Spinal cord (tissue), 10 donors: Measurements from ENCODE around the gene RPAP2. TPM values are rescaled to one million over a fixed set of nuclear protein-coding genes. Genes with fewer than 3 reads are reported as not detected.
A peak's percentile ranks its signal among the peaks of the same experiment; 100 is the strongest.
"Not testable (repeated sequence)": the region's sequence is repeated elsewhere in the genome, so short reads cannot be mapped to it uniquely, and the experiment has no call there.

Experiments used
- DNase-seq, 6 donors: peaks; one replicate each; pipeline versions ENCODE4 v3.0.0 to v3.0.0-alpha.2; 2013 to 2015; ENCODE audit warnings: low spot score in 6 of 6, low read depth in 4 of 6
- H3K27ac ChIP-seq: one replicate; pipeline ENCODE4 v1.5.1; 2013; ENCODE audit warnings: low read depth, low read length, control low read depth
- H3K27me3 ChIP-seq: one replicate; pipeline ENCODE4 v1.6.1; 2013; ENCODE audit warnings: low read length; ENCODE audit not compliant: control insufficient read depth, insufficient read depth
- H3K36me3 ChIP-seq: one replicate; pipeline ENCODE4 v1.6.1; 2013; ENCODE audit warnings: low read length; ENCODE audit not compliant: control insufficient read depth, insufficient read depth
- H3K4me1 ChIP-seq: one replicate; pipeline ENCODE4 v1.6.1; 2013; ENCODE audit warnings: low read length; ENCODE audit not compliant: control insufficient read depth, insufficient read depth
- H3K4me3 ChIP-seq: one replicate; pipeline ENCODE4 v1.5.1; 2013; ENCODE audit warnings: low read depth, low read length, control low read depth
- H3K9me3 ChIP-seq: one replicate; pipeline ENCODE4 v1.6.1; 2013; ENCODE audit warnings: low read length; ENCODE audit not compliant: control insufficient read depth, insufficient read depth
- WGBS: methylation state at CpG from one replicate; pipeline ENCODE4 v1.1.5; 2013; ENCODE audit warnings: missing lambda C conversion rate; ENCODE audit not compliant: insufficient coverage; 5-methylcytosine and 5-hydroxymethylcytosine counted together
- polyA plus RNA-seq, 2 donors: library from polyadenylated mRNA; unstranded; fragments of 120-200 nt; gene quantifications; one replicate each; pipeline ENCODE4 v1.2.1, GENCODE V29; 2013; ENCODE audit not compliant: insufficient read length in 2 of 2
- total RNA-seq, 2 donors: library from RNA; depleted of rRNA in 1 of 2; stranded (reverse); fragments of 120-200 nt in 1 of 2; fragments of >200 nt in 1 of 2; gene quantifications; one replicate each; pipeline versions ENCODE4 v1.2.3 to v1.2.4, GENCODE V29; 2013 to 2014
- donor health status: healthy.

The RPAP2 gene
- total and polyA plus RNA-seq, 4 donors = 13.6 to 35.3 (median 20.0) TPM

DNA sequence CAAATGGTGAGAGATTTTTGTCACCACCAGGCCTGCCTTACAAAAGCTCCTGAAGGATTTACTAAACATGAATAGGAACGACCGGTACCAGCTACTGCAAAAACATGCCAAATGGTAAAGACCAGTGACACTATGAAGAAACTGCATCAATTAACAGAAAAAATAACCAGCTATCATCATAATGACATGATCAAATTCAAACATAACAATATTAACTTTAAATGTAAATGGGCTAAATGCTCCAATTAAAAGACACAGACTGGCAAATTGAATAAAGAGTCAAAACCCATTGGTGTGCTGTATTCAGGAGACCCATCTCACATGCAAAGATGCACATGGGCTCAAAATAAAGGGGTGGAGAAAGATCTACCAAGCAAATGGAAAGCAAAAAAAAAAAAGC is 17.4 kb upstream of the RPAP2 start:
- not testable (repeated sequence) for H3K9me3 ChIP-seq, H3K27me3 ChIP-seq, H3K27ac ChIP-seq, H3K4me3 ChIP-seq, DNase-seq, H3K4me1 ChIP-seq
- H3K36me3 ChIP-seq = peaks cover 13% of the 10 kb centered on the region
- 93% methylated on average over 2 of the region's 2 CpGs for WGBS

DNA sequence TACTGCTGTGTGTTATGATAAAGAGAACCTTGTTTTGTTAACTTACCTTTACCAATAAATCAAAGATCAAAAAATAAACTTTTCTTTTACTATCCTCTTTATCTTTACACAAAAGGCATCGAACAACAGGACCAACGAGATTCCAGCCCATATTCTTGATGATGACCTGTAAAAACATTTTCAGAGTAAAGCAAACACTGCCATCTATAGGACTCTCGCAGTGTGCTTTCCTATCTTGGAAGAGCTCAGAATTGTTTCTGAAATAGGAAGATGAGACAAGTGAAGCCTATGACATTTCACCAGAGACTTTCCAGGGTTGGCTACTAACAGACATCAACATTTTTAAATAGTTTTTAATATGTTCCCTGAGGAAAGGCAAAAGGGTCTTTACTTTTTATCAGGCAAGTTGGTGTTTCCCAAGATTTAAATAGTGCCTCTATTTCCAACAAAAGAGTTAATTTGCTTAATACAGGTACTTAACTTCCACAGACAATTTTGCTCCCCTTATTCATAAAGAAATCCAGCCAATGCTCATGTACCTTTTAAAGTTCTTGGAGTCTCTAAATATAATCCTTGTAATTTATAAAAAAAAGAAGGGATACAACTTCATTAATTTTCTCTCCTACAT is 7.4 kb upstream of the RPAP2 start:
- DNase-seq = peak in 4 of 6 donors; percentile 33 to 92 (median 60)
- WGBS = no CpG with 5 or more reads among the region's 3 CpGs
- no peak overlapping the region for H3K4me3 ChIP-seq
- peaks cover 3% of the 10 kb centered on the region for H3K36me3 ChIP-seq
- H3K27me3 ChIP-seq = no peaks in the 10 kb centered on the region
- no peak overlapping the region for H3K27ac ChIP-seq
- no peaks in the 10 kb centered on the region for H3K4me1 ChIP-seq
- H3K9me3 ChIP-seq = no peaks in the 10 kb centered on the region

DNA sequence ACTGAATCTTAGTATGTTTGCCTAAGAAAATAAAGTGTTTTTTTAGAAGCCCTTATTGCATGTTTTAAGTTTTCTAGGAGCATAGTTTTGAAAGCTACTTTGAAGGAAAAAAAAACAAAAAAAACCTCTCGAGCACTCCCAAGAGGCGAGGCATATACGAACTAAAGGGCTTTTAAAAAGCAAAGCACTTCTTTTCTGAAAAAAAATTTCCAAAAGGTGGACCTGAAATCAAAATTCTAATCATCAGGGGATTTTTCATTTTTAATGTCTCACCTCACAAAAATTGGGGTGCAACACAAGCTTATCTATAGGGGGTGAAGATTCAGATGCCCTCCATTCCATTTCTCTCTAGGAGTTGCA is 666 bp upstream of the RPAP2 start:
- no peak for DNase-seq
- H3K27me3 ChIP-seq = no peaks in the 10 kb centered on the region
- peak overlapping the region; percentile 89 for H3K4me3 ChIP-seq
- no peaks in the 10 kb centered on the region for H3K9me3 ChIP-seq
- no CpG with 5 or more reads among the region's 3 CpGs for WGBS
- peak overlapping the region; percentile 94 for H3K27ac ChIP-seq
- no peaks in the 10 kb centered on the region for H3K4me1 ChIP-seq
- peaks cover 5% of the 10 kb centered on the region for H3K36me3 ChIP-seq

DNA sequence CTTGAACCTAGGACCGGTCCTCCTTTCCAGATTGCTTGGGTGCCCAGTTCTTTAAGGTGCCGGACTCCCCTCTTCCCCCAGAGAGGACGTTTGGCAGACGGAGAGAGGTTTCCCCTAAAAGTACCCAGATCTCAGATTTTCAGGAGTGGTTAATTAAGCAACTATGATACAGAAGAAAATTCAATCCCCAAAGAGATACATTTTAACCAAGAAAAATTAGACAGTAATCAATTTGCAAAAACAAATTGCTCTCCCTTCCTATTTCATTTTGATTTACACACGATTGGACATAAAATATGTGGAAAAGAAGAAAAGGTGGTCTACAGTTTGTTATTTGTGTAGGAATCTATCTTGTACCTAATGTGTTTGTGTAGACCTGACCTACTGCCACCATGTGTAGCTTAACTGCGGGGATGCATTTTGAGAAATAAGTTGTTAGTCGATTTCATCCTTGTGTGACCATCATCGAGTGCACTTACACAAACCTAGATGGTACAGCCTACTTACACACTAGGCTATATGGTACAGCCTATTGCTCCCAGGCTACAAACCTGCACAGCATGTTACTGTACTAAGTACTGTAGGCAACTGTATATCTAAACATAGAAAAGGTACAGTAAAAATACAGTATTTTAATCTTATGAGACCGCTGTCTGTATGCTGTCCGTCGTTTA is 755 bp downstream of the RPAP2 start:
- H3K27me3 ChIP-seq = no peaks in the 10 kb centered on the region
- H3K27ac ChIP-seq = peak overlapping the region; percentile 94
- DNase-seq = peak in 3 of 6 donors; percentile 15 to 28 (median 23)
- peak overlapping the region; percentile 89 for H3K4me3 ChIP-seq
- H3K9me3 ChIP-seq = no peaks in the 10 kb centered on the region
- peaks cover 3% of the 10 kb centered on the region for H3K36me3 ChIP-seq
- H3K4me1 ChIP-seq = no peaks in the 10 kb centered on the region
- WGBS = 0% methylated on average over 1 of the region's 11 CpGs

DNA sequence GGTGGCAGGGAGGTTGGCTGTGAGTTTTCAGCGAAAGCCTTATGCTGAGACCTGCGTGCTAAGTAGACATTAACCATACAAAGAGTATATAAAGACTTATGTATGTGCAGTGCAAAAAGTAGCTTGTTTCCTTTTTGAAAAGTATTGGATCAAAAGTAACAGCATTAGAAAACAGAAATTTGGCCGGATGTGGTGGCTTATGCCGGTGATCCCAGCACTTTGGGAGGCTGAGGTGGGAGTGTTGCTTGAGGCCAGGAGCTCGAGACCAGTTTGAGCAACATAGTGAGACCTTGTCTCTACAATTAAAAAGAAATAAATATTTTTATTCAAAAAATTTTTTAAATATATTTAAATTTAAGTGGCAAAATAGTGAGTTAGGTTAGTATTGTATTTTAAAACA is 2.2 kb downstream of the RPAP2 start:
- no peak for DNase-seq
- no peaks in the 10 kb centered on the region for H3K27me3 ChIP-seq
- H3K4me3 ChIP-seq = no peak overlapping the region
- peaks cover 10% of the 10 kb centered on the region for H3K36me3 ChIP-seq
- WGBS = 100% methylated on average over 1 of the region's 5 CpGs
- no peak overlapping the region for H3K27ac ChIP-seq
- H3K9me3 ChIP-seq = no peaks in the 10 kb centered on the region
- H3K4me1 ChIP-seq = no peaks in the 10 kb centered on the region

DNA sequence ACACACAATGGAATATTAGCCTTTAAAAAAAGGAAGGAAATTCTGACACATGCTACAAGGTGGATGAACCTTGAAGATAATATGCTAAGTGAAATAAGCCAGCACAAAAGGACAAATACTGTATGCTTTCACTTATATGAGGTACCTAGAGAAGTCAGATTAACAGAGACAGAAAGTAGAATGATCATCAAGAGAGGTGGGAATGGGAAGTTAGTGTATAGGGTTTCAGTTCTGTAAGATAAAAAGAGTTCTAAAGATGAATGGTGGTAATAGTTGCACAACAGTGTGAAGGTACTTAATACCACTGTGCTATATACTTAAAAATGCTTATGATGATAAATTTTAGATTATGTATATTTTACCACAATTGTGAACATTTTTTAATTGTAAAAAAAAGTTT is 7.2 kb downstream of the RPAP2 start:
- no peak for DNase-seq
- no peaks in the 10 kb centered on the region for H3K27me3 ChIP-seq
- no peak overlapping the region for H3K27ac ChIP-seq
- no peaks in the 10 kb centered on the region for H3K4me1 ChIP-seq
- no peaks in the 10 kb centered on the region for H3K9me3 ChIP-seq
- peaks cover 20% of the 10 kb centered on the region for H3K36me3 ChIP-seq
- no peak overlapping the region for H3K4me3 ChIP-seq

DNA sequence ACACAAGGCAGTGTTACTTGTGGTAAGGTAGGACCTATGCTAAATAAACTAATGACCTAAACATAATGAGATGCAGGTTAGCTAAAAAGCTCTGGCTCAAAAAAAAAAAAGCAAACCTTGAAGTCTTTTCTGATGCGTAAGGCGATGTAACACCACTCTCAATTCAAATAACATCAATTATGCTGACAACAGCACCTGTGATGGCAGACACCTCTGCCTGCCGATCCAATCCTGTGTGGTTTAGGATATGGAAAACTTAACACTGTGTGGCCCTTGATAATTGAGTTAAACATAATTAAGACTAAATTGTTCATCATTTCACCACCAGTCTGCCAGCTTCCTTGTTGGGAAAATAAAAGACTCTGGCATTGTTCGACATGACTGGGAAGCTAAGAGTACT is 9.1 kb downstream of the RPAP2 start:
- Histone ChIP-seq H3K36me3 (peaks cover 25% of the 10 kb centered on the region), H3K27ac (no peak overlapping the region), H3K27me3 (no peaks in the 10 kb centered on the region), H3K9me3 (no peaks in the 10 kb centered on the region), H3K4me3 (no peak overlapping the region), H3K4me1 (no peaks in the 10 kb centered on the region)
- no CpG with 5 or more reads among the region's 4 CpGs for WGBS
- DNase-seq = no peak

DNA sequence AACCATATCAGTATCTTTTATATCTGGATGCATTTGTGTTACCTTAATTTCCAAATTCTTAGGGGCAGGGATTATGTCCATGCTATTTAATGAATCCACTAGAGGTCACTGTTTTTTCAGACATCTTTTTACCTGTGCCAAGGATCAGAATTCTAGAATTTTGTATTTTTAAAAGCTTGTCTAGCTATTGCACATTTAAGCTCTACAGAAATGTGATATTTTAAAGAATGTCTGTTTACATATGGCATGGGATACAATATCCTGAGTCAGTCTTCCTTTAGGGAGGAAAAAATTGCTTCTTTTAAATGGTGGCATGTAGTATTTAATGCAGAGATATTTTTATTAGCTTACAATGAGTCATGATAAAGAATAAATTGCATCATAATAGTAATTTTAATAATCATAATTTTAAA is 11.3 kb downstream of the RPAP2 start:
- H3K4me3 ChIP-seq = no peak overlapping the region
- no peaks in the 10 kb centered on the region for H3K9me3 ChIP-seq
- DNase-seq = peak in 3 of 6 donors; percentile 4 to 73 (median 30)
- peaks cover 19% of the 10 kb centered on the region for H3K36me3 ChIP-seq
- no peak overlapping the region for H3K27ac ChIP-seq
- no peaks in the 10 kb centered on the region for H3K27me3 ChIP-seq
- H3K4me1 ChIP-seq = no peaks in the 10 kb centered on the region

DNA sequence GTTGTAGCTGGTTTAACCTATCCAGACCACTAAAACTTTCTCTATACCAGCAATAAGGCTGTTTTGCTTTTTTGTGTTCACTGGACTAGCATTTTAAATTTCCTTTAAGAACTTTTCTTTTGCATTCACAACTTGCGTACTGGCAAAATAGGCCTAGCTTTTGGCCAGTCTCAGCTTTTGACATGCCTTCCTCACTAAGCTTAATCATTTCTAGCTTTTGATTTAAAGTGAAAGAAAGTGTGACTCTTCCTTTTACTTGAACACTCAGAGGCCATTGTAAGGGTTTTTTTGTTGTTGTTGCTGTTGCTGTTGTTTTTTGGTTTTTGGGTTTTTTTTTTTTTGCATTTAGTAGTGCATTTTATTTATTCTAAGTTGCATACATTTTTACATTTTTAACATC is 15.2 kb downstream of the RPAP2 start:
- DNase-seq = no peak
- Histone ChIP-seq H3K4me3 (no peak overlapping the region), H3K27ac (no peak overlapping the region), H3K9me3 (no peaks in the 10 kb centered on the region), H3K36me3 (peaks cover 10% of the 10 kb centered on the region), H3K27me3 (no peaks in the 10 kb centered on the region), H3K4me1 (no peaks in the 10 kb centered on the region)
- no CpG with 5 or more reads among the region's 1 CpG for WGBS
